GM12878 (cell line): ENCODE results near the gene LIPT1. TPM values are rescaled to one million over a fixed set of nuclear protein-coding genes. Genes with fewer than 3 reads are reported as not detected.

Source experiments
- HDAC6 ChIP-seq: fragments of 200-600 bp; sonication (generic); IDR thresholded peaks from one replicate; pipeline ENCODE4 v1.8.0; 2017; ENCODE audit warnings: antibody characterized with exemption; ENCODE audit not compliant: unreplicated experiment
- POU2F2 ChIP-seq: IDR thresholded peaks from 3 replicates; pipeline ENCODE4 v1.6.1; 2011; ENCODE audit warnings: low read depth, mild to moderate bottlenecking, low read length, borderline replicate concordance
- RBBP5 ChIP-seq: fragments of 200-600 bp; sonication (generic); conservative IDR thresholded peaks from 2 replicates; pipeline ENCODE4 v1.6.1; 2016
- polyA plus RNA-seq, 11 experiments: library from polyadenylated mRNA; depleted of rRNA in 4 of 11; unstranded in 6 of 11; stranded (reverse) in 5 of 11; fragments of >200 nt; fragmentation: Nextera tagmentation in 4 of 11; fragmentation: Illumina TruSeq in 1 of 11; extraction: Ambion mirVana in 4 of 11; extraction: Trizol in 1 of 11; gene quantifications; 1 replicate in 1 of 11; 2 replicates in 10 of 11; pipeline versions ENCODE4 v1.2.1 to v1.2.3, GENCODE V29; 2011 to 2016; ENCODE audit warnings: inconsistent platforms in 2 of 11, missing spikeins in 2 of 11, low read depth in 1 of 11
- total RNA-seq, 4 experiments: library from RNA; depleted of rRNA in 3 of 4; stranded (reverse); fragments of >200 nt in 3 of 4; fragmentation: Illumina TruSeq in 1 of 4; extraction: Trizol in 1 of 4; gene quantifications; 2 replicates each; pipeline versions ENCODE4 v1.2.1 to v1.2.3, GENCODE V29; 2013 to 2021
- TF ChIP-seq, protein P1 (sequence below): fragments of 150-350 bp; IDR thresholded peaks from 2 replicates; pipeline ENCODE4 v1.6.1; 2016; ENCODE audit warnings: low read depth, low read length
- TF ChIP-seq, protein P2 (sequence below): fragments of 450-650 bp; formaldehyde crosslinking; IDR thresholded peaks from 2 replicates; pipeline ENCODE4 v1.4.0; 2020; ENCODE audit warnings: mild to moderate bottlenecking, moderate library complexity
- TF ChIP-seq, protein P3 (sequence below): fragments of 450-650 bp; IDR thresholded peaks from 2 replicates; pipeline ENCODE4 v1.6.1; 2017; ENCODE audit warnings: mild to moderate bottlenecking, low read depth, inconsistent platforms; ENCODE audit not compliant: poor library complexity, severe bottlenecking
- TF ChIP-seq, protein P4 (sequence below): fragments of 450-650 bp; IDR thresholded peaks from 2 replicates; pipeline ENCODE4 v1.6.1; 2017; ENCODE audit warnings: mild to moderate bottlenecking, moderate library complexity
- TF ChIP-seq, protein P5 (sequence below): fragments of 450-650 bp; IDR thresholded peaks from 2 replicates; pipeline ENCODE4 v1.6.1; 2017; ENCODE audit warnings: mild to moderate bottlenecking, moderate library complexity

The LIPT1 gene
- total and polyA plus RNA-seq, 10 of the 15 experiments (the other 5 are each of a cell fraction or from before 2014, with no cell fraction given): 8.0 to 15.5 (median 10.9) TPM

DNA sequence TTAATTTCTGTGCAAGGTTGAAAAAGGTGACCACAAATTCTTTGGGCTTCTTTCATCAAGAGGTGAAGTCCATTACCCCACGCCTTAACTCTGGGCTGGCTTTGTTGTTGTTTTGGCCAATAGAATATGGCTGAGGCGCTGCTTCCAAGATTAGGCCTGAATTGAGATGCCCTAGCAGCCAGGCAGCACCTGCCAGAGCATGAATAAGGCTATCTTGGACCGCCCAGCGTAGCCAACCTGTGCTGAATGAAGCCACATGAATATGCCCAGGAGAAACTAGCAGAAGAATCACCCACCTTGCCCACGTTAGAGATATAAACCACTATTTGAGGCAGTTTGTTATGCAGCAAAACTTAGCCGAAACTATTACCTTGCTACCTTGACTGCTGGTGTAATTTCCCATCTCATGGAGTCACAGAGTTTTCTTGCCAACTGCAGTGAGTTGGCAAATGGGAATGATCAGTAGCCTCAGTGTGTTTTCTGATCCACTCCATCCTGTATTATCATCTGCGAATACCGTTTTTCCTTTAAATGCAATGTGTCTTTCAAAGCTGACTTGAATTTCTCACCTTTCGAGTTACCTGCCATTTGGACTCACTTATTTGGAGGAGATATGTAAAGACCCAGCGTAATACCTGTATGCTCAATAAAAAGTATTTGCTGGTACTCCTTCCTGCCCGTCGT is 704 bp upstream of the LIPT1 start (continued):
- TF ChIP-seq, protein P1, sequence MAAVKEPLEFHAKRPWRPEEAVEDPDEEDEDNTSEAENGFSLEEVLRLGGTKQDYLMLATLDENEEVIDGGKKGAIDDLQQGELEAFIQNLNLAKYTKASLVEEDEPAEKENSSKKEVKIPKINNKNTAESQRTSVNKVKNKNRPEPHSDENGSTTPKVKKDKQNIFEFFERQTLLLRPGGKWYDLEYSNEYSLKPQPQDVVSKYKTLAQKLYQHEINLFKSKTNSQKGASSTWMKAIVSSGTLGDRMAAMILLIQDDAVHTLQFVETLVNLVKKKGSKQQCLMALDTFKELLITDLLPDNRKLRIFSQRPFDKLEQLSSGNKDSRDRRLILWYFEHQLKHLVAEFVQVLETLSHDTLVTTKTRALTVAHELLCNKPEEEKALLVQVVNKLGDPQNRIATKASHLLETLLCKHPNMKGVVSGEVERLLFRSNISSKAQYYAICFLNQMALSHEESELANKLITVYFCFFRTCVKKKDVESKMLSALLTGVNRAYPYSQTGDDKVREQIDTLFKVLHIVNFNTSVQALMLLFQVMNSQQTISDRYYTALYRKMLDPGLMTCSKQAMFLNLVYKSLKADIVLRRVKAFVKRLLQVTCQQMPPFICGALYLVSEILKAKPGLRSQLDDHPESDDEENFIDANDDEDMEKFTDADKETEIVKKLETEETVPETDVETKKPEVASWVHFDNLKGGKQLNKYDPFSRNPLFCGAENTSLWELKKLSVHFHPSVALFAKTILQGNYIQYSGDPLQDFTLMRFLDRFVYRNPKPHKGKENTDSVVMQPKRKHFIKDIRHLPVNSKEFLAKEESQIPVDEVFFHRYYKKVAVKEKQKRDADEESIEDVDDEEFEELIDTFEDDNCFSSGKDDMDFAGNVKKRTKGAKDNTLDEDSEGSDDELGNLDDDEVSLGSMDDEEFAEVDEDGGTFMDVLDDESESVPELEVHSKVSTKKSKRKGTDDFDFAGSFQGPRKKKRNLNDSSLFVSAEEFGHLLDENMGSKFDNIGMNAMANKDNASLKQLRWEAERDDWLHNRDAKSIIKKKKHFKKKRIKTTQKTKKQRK: no peak
- TF ChIP-seq HDAC6 (no peak), POU2F2 (no peak), RBBP5 (no peak)
- TF ChIP-seq, protein P2, sequence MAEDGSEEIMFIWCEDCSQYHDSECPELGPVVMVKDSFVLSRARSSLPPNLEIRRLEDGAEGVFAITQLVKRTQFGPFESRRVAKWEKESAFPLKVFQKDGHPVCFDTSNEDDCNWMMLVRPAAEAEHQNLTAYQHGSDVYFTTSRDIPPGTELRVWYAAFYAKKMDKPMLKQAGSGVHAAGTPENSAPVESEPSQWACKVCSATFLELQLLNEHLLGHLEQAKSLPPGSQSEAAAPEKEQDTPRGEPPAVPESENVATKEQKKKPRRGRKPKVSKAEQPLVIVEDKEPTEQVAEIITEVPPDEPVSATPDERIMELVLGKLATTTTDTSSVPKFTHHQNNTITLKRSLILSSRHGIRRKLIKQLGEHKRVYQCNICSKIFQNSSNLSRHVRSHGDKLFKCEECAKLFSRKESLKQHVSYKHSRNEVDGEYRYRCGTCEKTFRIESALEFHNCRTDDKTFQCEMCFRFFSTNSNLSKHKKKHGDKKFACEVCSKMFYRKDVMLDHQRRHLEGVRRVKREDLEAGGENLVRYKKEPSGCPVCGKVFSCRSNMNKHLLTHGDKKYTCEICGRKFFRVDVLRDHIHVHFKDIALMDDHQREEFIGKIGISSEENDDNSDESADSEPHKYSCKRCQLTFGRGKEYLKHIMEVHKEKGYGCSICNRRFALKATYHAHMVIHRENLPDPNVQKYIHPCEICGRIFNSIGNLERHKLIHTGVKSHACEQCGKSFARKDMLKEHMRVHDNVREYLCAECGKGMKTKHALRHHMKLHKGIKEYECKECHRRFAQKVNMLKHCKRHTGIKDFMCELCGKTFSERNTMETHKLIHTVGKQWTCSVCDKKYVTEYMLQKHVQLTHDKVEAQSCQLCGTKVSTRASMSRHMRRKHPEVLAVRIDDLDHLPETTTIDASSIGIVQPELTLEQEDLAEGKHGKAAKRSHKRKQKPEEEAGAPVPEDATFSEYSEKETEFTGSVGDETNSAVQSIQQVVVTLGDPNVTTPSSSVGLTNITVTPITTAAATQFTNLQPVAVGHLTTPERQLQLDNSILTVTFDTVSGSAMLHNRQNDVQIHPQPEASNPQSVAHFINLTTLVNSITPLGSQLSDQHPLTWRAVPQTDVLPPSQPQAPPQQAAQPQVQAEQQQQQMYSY: no peak
- TF ChIP-seq, protein P3, sequence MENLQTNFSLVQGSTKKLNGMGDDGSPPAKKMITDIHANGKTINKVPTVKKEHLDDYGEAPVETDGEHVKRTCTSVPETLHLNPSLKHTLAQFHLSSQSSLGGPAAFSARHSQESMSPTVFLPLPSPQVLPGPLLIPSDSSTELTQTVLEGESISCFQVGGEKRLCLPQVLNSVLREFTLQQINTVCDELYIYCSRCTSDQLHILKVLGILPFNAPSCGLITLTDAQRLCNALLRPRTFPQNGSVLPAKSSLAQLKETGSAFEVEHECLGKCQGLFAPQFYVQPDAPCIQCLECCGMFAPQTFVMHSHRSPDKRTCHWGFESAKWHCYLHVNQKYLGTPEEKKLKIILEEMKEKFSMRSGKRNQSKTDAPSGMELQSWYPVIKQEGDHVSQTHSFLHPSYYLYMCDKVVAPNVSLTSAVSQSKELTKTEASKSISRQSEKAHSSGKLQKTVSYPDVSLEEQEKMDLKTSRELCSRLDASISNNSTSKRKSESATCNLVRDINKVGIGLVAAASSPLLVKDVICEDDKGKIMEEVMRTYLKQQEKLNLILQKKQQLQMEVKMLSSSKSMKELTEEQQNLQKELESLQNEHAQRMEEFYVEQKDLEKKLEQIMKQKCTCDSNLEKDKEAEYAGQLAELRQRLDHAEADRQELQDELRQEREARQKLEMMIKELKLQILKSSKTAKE: no peak
- TF ChIP-seq, protein P4, sequence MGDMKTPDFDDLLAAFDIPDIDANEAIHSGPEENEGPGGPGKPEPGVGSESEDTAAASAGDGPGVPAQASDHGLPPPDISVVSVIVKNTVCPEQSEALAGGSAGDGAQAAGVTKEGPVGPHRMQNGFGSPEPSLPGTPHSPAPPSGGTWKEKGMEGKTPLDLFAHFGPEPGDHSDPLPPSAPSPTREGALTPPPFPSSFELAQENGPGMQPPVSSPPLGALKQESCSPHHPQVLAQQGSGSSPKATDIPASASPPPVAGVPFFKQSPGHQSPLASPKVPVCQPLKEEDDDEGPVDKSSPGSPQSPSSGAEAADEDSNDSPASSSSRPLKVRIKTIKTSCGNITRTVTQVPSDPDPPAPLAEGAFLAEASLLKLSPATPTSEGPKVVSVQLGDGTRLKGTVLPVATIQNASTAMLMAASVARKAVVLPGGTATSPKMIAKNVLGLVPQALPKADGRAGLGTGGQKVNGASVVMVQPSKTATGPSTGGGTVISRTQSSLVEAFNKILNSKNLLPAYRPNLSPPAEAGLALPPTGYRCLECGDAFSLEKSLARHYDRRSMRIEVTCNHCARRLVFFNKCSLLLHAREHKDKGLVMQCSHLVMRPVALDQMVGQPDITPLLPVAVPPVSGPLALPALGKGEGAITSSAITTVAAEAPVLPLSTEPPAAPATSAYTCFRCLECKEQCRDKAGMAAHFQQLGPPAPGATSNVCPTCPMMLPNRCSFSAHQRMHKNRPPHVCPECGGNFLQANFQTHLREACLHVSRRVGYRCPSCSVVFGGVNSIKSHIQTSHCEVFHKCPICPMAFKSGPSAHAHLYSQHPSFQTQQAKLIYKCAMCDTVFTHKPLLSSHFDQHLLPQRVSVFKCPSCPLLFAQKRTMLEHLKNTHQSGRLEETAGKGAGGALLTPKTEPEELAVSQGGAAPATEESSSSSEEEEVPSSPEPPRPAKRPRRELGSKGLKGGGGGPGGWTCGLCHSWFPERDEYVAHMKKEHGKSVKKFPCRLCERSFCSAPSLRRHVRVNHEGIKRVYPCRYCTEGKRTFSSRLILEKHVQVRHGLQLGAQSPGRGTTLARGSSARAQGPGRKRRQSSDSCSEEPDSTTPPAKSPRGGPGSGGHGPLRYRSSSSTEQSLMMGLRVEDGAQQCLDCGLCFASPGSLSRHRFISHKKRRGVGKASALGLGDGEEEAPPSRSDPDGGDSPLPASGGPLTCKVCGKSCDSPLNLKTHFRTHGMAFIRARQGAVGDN: no peak
- TF ChIP-seq, protein P5, sequence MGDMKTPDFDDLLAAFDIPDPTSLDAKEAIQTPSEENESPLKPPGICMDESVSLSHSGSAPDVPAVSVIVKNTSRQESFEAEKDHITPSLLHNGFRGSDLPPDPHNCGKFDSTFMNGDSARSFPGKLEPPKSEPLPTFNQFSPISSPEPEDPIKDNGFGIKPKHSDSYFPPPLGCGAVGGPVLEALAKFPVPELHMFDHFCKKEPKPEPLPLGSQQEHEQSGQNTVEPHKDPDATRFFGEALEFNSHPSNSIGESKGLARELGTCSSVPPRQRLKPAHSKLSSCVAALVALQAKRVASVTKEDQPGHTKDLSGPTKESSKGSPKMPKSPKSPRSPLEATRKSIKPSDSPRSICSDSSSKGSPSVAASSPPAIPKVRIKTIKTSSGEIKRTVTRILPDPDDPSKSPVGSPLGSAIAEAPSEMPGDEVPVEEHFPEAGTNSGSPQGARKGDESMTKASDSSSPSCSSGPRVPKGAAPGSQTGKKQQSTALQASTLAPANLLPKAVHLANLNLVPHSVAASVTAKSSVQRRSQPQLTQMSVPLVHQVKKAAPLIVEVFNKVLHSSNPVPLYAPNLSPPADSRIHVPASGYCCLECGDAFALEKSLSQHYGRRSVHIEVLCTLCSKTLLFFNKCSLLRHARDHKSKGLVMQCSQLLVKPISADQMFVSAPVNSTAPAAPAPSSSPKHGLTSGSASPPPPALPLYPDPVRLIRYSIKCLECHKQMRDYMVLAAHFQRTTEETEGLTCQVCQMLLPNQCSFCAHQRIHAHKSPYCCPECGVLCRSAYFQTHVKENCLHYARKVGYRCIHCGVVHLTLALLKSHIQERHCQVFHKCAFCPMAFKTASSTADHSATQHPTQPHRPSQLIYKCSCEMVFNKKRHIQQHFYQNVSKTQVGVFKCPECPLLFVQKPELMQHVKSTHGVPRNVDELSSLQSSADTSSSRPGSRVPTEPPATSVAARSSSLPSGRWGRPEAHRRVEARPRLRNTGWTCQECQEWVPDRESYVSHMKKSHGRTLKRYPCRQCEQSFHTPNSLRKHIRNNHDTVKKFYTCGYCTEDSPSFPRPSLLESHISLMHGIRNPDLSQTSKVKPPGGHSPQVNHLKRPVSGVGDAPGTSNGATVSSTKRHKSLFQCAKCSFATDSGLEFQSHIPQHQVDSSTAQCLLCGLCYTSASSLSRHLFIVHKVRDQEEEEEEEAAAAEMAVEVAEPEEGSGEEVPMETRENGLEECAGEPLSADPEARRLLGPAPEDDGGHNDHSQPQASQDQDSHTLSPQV: no peak
- TF ChIP-seq, all 136 proteins: peak for 0
